H1 (cell line): ENCODE data around the gene RARB. TPM values are rescaled to one million over a fixed set of nuclear protein-coding genes. Genes with fewer than 3 reads are reported as not detected.

ENCODE experiments used
- CEBPB ChIP-seq: IDR thresholded peaks from 2 replicates; pipeline ENCODE4 v1.6.1; 2012; ENCODE audit warnings: low read depth, low read length
- CHD2 ChIP-seq: IDR thresholded peaks from 2 replicates; pipeline ENCODE4 v1.6.1; 2012; ENCODE audit warnings: low read length, improper control_type of control experiment
- CREB1 ChIP-seq: IDR thresholded peaks from 2 replicates; pipeline ENCODE4 v1.6.1; 2012; ENCODE audit warnings: inconsistent platforms
- CTBP2 ChIP-seq: IDR thresholded peaks from 2 replicates; pipeline ENCODE4 v1.7.0; 2011; ENCODE audit warnings: borderline replicate concordance, mild to moderate bottlenecking, moderate library complexity, mixed read lengths, low read length; ENCODE audit not compliant: insufficient read depth, insufficient read length
- EGR1 ChIP-seq: IDR thresholded peaks from 2 replicates; pipeline ENCODE4 v1.6.1; 2011; ENCODE audit warnings: low read depth, low read length, borderline replicate concordance
- EP300 ChIP-seq, 2 experiments: IDR thresholded peaks; 1 replicate in 1 of 2; 2 replicates in 1 of 2; pipeline ENCODE4 v1.6.1; 2011 to 2012; ENCODE audit warnings: low read depth in 2 of 2, low read length in 2 of 2, mild to moderate bottlenecking in 2 of 2, borderline replicate concordance in 1 of 2, inconsistent platforms in 1 of 2, moderate library complexity in 1 of 2
- JUND ChIP-seq: IDR thresholded peaks from 2 replicates; pipeline ENCODE4 v1.6.1; 2011; ENCODE audit warnings: mild to moderate bottlenecking, improper control_type of control experiment, low read length
- KDM4A ChIP-seq: IDR thresholded peaks from one replicate; pipeline ENCODE4 v1.7.1; 2012; ENCODE audit warnings: low read depth, mild to moderate bottlenecking, moderate library complexity, low read length, inconsistent platforms; ENCODE audit not compliant: severe bottlenecking
- POLR2A ChIP-seq, 2 experiments: IDR thresholded peaks; 1 replicate in 1 of 2; 2 replicates in 1 of 2; pipeline ENCODE4 v1.6.1; 2011; ENCODE audit warnings: low read depth in 2 of 2, low read length in 2 of 2, mild to moderate bottlenecking in 2 of 2; ENCODE audit errors: control extremely low read depth in 1 of 2
- RAD21 ChIP-seq, 2 experiments: IDR thresholded peaks in 1 of 2; conservative IDR thresholded peaks in 1 of 2; 2 replicates each; pipeline ENCODE4 v1.6.1; 2011; ENCODE audit warnings: low read depth in 2 of 2, low read length in 2 of 2, improper control_type of control experiment in 1 of 2, inconsistent platforms in 1 of 2, mild to moderate bottlenecking in 1 of 2, moderate library complexity in 1 of 2
- SIN3A ChIP-seq, 2 experiments: IDR thresholded peaks in 1 of 2; conservative IDR thresholded peaks in 1 of 2; 2 replicates each; pipeline ENCODE4 v1.6.1; 2011 to 2012; ENCODE audit warnings: low read length in 2 of 2, improper control_type of control experiment in 1 of 2, low read depth in 1 of 2, mild to moderate bottlenecking in 1 of 2
- SP1 ChIP-seq: IDR thresholded peaks from 2 replicates; pipeline ENCODE4 v1.6.1; 2011; ENCODE audit warnings: low read depth, low read length
- TAF7 ChIP-seq: optimal IDR thresholded peaks from 2 replicates; pipeline ENCODE3; 2011; ENCODE audit warnings: low read depth, mild to moderate bottlenecking, inconsistent platforms, low read length, moderate library complexity, borderline replicate concordance
- TBP ChIP-seq: IDR thresholded peaks from 2 replicates; pipeline ENCODE4 v1.6.1; 2011; ENCODE audit warnings: low read depth, low read length, improper control_type of control experiment
- TCF12 ChIP-seq: IDR thresholded peaks from 2 replicates; pipeline ENCODE4 v1.6.1; 2011; ENCODE audit warnings: low read depth, mild to moderate bottlenecking, low read length
- polyA plus RNA-seq, 7 experiments: library from polyadenylated mRNA; depleted of rRNA in 3 of 7; stranded (reverse) in 5 of 7; unstranded in 2 of 7; fragments of >200 nt in 5 of 7; fragments of 200-250 nt in 2 of 7; gene quantifications; 1 replicate in 5 of 7; 2 replicates in 1 of 7; 4 replicates in 1 of 7; pipeline versions ENCODE4 v1.2.1 to v1.2.3, GENCODE V29; 2011 to 2013; ENCODE audit warnings: missing spikeins in 2 of 7, mixed read lengths in 2 of 7
- total RNA-seq: library from RNA; stranded (reverse); fragmentation: NEBNext Ultra II Directional; extraction: Animal tissue kit (Norgen Biotek cat#: 25700); gene quantifications from 2 replicates; pipeline ENCODE4 v1.2.1, GENCODE V29; 2021
- TF ChIP-seq, protein P1 (sequence below): IDR thresholded peaks from 2 replicates; pipeline ENCODE4 v1.6.1; 2012; ENCODE audit warnings: low read length, inconsistent platforms
- TF ChIP-seq, protein P2 (sequence below): IDR thresholded peaks from 2 replicates; pipeline ENCODE4 v1.6.1; 2012; ENCODE audit warnings: inconsistent platforms

The RARB gene
- total and polyA plus RNA-seq, 2 of the 8 experiments (the other 6 are each of a cell fraction or from before 2014, with no cell fraction given): 0.15 to 0.22 TPM

DNA sequence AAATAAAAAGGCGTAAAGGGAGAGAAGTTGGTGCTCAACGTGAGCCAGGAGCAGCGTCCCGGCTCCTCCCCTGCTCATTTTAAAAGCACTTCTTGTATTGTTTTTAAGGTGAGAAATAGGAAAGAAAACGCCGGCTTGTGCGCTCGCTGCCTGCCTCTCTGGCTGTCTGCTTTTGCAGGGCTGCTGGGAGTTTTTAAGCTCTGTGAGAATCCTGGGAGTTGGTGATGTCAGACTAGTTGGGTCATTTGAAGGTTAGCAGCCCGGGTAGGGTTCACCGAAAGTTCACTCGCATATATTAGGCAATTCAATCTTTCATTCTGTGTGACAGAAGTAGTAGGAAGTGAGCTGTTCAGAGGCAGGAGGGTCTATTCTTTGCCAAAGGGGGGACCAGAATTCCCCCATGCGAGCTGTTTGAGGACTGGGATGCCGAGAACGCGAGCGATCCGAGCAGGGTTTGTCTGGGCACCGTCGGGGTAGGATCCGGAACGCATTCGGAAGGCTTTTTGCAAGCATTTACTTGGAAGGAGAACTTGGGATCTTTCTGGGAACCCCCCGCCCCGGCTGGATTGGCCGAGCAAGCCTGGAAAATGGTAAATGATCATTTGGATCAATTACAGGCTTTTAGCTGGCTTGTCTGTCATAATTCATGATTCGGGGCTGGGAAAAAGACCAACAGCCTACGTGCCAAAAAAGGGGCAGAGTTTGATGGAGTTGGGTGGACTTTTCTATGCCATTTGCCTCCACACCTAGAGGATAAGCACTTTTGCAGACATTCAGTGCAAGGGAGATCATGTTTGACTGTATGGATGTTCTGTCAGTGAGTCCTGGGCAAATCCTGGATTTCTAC lies at the start of gene RARB (continued):
- TF ChIP-seq, protein P1, sequence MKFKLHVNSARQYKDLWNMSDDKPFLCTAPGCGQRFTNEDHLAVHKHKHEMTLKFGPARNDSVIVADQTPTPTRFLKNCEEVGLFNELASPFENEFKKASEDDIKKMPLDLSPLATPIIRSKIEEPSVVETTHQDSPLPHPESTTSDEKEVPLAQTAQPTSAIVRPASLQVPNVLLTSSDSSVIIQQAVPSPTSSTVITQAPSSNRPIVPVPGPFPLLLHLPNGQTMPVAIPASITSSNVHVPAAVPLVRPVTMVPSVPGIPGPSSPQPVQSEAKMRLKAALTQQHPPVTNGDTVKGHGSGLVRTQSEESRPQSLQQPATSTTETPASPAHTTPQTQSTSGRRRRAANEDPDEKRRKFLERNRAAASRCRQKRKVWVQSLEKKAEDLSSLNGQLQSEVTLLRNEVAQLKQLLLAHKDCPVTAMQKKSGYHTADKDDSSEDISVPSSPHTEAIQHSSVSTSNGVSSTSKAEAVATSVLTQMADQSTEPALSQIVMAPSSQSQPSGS: 0 out of 2 replicates have a peak, but pooled peaks have one; percentile 40
- TF ChIP-seq KDM4A (no peak), EGR1 (no peak), CHD2 (no peak), SP1 (no peak), TAF7 (no peak), RAD21 (IDR thresholded peaks at IDR 0.05 in 1 of 2, conservative IDR thresholded peaks at IDR 0.05 in 1 of 2; ENCODE audit: low read depth in 2 of 2, low read length in 2 of 2) (no peak), SIN3A (conservative IDR thresholded peaks at IDR 0.05 in 1 of 2, IDR thresholded peaks at IDR 0.05 in 1 of 2; ENCODE audit: low read depth in 1 of 2, low read length in 2 of 2) (0 out of 4 replicates have a peak, but pooled peaks of 1 of the 2 experiments have one; percentile 16), JUND (0 out of 2 replicates have a peak, but pooled peaks have one; percentile 44), POLR2A (IDR thresholded peaks at IDR 0.05; ENCODE audit: control extremely low read depth in 1 of 2, low read depth in 2 of 2, low read length in 2 of 2) (0 out of 3 replicates have a peak, but pooled peaks of 1 of the 2 experiments have one; percentile 17), CREB1 (peak; percentile 37; the same call in 1 of the 2 replicates), CEBPB (peak; percentile 66; the same call in 1 of the 2 replicates), TCF12 (no peak), CTBP2 (no peak), TBP (0 out of 2 replicates have a peak, but pooled peaks have one; percentile 50), EP300 (IDR thresholded peaks at IDR 0.05; ENCODE audit: borderline replicate concordance in 1 of 2, low read depth in 2 of 2, low read length in 2 of 2) (peak in 1 of 2 experiments; percentile 89; a peak in 2 of 3 replicates)
- TF ChIP-seq, protein P2, sequence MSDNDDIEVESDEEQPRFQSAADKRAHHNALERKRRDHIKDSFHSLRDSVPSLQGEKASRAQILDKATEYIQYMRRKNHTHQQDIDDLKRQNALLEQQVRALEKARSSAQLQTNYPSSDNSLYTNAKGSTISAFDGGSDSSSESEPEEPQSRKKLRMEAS: no peak
- TF ChIP-seq, all 59 proteins: peak for 10
